PC-3 (cell line): ENCODE measurements around the gene COL15A1. TPM values are rescaled to one million over a fixed set of nuclear protein-coding genes. Genes with fewer than 3 reads are reported as not detected.

ENCODE experiments used
- ATAC-seq: fragments of 200-7000 bp; cut with Tn5 transposase; 2 replicates; pipeline ENCODE4 v1.9.1; 2020; ENCODE audit warnings: mild to moderate bottlenecking, moderate library complexity
- BruUV-seq: library from RNA; stranded (reverse); fragments of 400-500 nt; replicated peaks from 2 replicates; lab custom pipeline; 2021; lab: Mats Ljungman, UMichigan
- CTCF ChIA-PET: fragments of 300-600 bp; sonication (Branson Sonifier 250); formaldehyde crosslinking; loops from one replicate; lab custom pipeline; 2022; ENCODE audit warnings: antibody characterized with exemption; lab: Charles Lee
- POLR2A ChIA-PET: fragments of 300-600 bp; sonication (Branson Sonifier 250); formaldehyde crosslinking; loops from one replicate; lab custom pipeline; 2022; ENCODE audit warnings: antibody characterized with exemption; ENCODE audit not compliant: unreplicated experiment; lab: Charles Lee
- DNase-seq: peaks from one replicate; pipeline ENCODE4 v3.0.0-alpha.2; 2015
- H2AFZ ChIP-seq: fragments of 300-600 bp; sonication (generic); 2 replicates; pipeline ENCODE4 v1.6.0; 2016; ENCODE audit warnings: antibody characterized with exemption, low read length
- H3F3A ChIP-seq: fragments of 300-600 bp; sonication (generic); one replicate; pipeline ENCODE4 v1.6.0; 2017; ENCODE audit warnings: antibody characterized with exemption, low read length, control low read depth, mild to moderate bottlenecking; ENCODE audit not compliant: unreplicated experiment
- H3K27ac ChIP-seq: fragments of 300-600 bp; sonication (generic); 2 replicates; pipeline ENCODE4 v1.5.1; 2016; ENCODE audit warnings: mild to moderate bottlenecking, low read length
- H3K27me3 ChIP-seq: fragments of 300-600 bp; sonication (generic); 2 replicates; pipeline ENCODE4 v1.6.1; 2016; ENCODE audit warnings: low read length, mixed read lengths
- H3K36me3 ChIP-seq: fragments of 300-600 bp; sonication (generic); 2 replicates; pipeline ENCODE4 v1.6.1; 2016; ENCODE audit warnings: low read depth, mixed run types, low read length, mixed read lengths
- H3K4me1 ChIP-seq: fragments of 300-600 bp; sonication (generic); 2 replicates; pipeline ENCODE4 v1.5.1; 2016; ENCODE audit warnings: low read length; ENCODE audit not compliant: insufficient read depth
- H3K4me2 ChIP-seq: fragments of 300-600 bp; sonication (generic); 2 replicates; pipeline ENCODE4 v1.6.0; 2016; ENCODE audit warnings: low read length
- H3K4me3 ChIP-seq: fragments of 300-600 bp; sonication (generic); 2 replicates; pipeline ENCODE4 v1.5.1; 2016; ENCODE audit warnings: mild to moderate bottlenecking, low read length, mixed read lengths
- H3K79me2 ChIP-seq: fragments of 300-600 bp; sonication (generic); 2 replicates; pipeline ENCODE4 v1.6.1; 2017; ENCODE audit warnings: low read length, mixed read lengths
- H3K9ac ChIP-seq: fragments of 300-600 bp; sonication (generic); 2 replicates; pipeline ENCODE4 v1.6.0; 2016; ENCODE audit warnings: mild to moderate bottlenecking, low read length
- H3K9me2 ChIP-seq: fragments of 300-600 bp; sonication (generic); replicated peaks from 2 replicates; pipeline ENCODE4 v1.6.1; 2016; ENCODE audit warnings: mixed run types, low read length, mixed read lengths
- H3K9me3 ChIP-seq: fragments of 300-600 bp; sonication (generic); 2 replicates; pipeline ENCODE4 v1.6.1; 2016; ENCODE audit warnings: low read length, mixed read lengths
- H4K20me1 ChIP-seq: fragments of 300-600 bp; sonication (generic); 2 replicates; pipeline ENCODE4 v1.6.1; 2016; ENCODE audit warnings: low read length, mixed read lengths
- CTCF ChIP-seq: fragments of 300-600 bp; sonication (generic); conservative IDR thresholded peaks from 2 replicates; pipeline ENCODE4 v1.5.1; 2017; ENCODE audit warnings: antibody characterized with exemption, low read depth, mild to moderate bottlenecking, low read length
- EZH2 ChIP-seq: fragments of 300-600 bp; sonication (generic); IDR thresholded peaks from one replicate; pipeline ENCODE4 v1.6.1; 2017; ENCODE audit warnings: antibody characterized with exemption, mild to moderate bottlenecking, low read length; ENCODE audit not compliant: unreplicated experiment
- EZH2phosphoT487 ChIP-seq: fragments of 300-600 bp; sonication (generic); IDR thresholded peaks from 2 replicates; pipeline ENCODE4 v1.6.1; 2018; ENCODE audit warnings: mild to moderate bottlenecking, antibody characterized with exemption, low read length, borderline replicate concordance
- intact Hi-C: fragments of 100-400 bp; cut with micrococcal nuclease; formaldehyde crosslinking; loops from 2 replicates; pipeline ENCODE4 v1.9.0; 2023
- total RNA-seq: library from RNA; depleted of rRNA; stranded (reverse); fragments of >200 nt; gene quantifications from 2 replicates; pipeline ENCODE4 v1.2.3, GENCODE V29; 2014

Gene COL15A1
- total RNA-seq, 1 experiment from 2014 or later, result 0.04 TPM

- ChIA-PET POLR2A (no interaction called here), CTCF (no interaction called here)
- TF ChIP-seq EZH2phosphoT487 (no peak), EZH2 (no peak), CTCF (no peak)
- Histone ChIP-seq H3K36me3 (no peaks in the 10 kb centered on the region), H3K9me3 (no peaks in the 10 kb centered on the region), H3K9ac (no peak overlapping the region), H4K20me1 (no peaks in the 10 kb centered on the region), H3K79me2 (no peaks in the 10 kb centered on the region), H3K27me3 (no peaks in the 10 kb centered on the region), H3K4me3 (no peak overlapping the region), H3F3A (no peaks in the 10 kb centered on the region), H3K4me2 (no peak overlapping the region), H2AFZ (no peak overlapping the region), H3K9me2 (no peaks in the 10 kb centered on the region), H3K4me1 (0 out of 2 replicates have a peak, but pooled peaks cover 3% of the 10 kb centered on the region), H3K27ac (no peak overlapping the region)
- no TSS peak for BruUV-seq
- ATAC-seq, result no peak
- no peak for DNase-seq
- intact Hi-C loops, result no loop called here
These were observed 30.4 kb downstream of the COL15A1 start for GRCh38 chr9:98974106-98974505.

- ATAC-seq (no peak; the same call in 1 of the 2 replicates), DNase-seq (no peak)
- Histone ChIP-seq H3K27ac (no peak overlapping the region), H3K4me3 (no peak overlapping the region), H3K4me1 (0 out of 2 replicates have a peak, but pooled peaks cover 3% of the 10 kb centered on the region), H3K9ac (no peak overlapping the region), H3K27me3 (no peaks in the 10 kb centered on the region), H3K36me3 (no peaks in the 10 kb centered on the region), H3F3A (no peaks in the 10 kb centered on the region), H3K4me2 (peak overlapping the region; percentile 83), H3K79me2 (no peaks in the 10 kb centered on the region), H2AFZ (peak overlapping the region; percentile 67; the same call in 1 of the 2 replicates), H4K20me1 (no peaks in the 10 kb centered on the region), H3K9me2 (no peaks in the 10 kb centered on the region), H3K9me3 (no peaks in the 10 kb centered on the region)
- no peak for TF ChIP-seq CTCF
- no peak for TF ChIP-seq EZH2phosphoT487
- no peak for TF ChIP-seq EZH2
- CTCF ChIA-PET, result no interaction called here
- POLR2A ChIA-PET, result no interaction called here
- intact Hi-C loops, result no loop called here
- BruUV-seq, result no TSS peak
These were observed 30.8 kb downstream of the COL15A1 start for GRCh38 chr9:98974554-98974953.

- Histone ChIP-seq H3K79me2 (no peaks in the 10 kb centered on the region), H3K4me3 (peak overlapping the region; percentile 50; the same call in 1 of the 2 replicates), H3K27me3 (no peaks in the 10 kb centered on the region), H3K4me2 (peak overlapping the region; percentile 83), H3K9me3 (no peaks in the 10 kb centered on the region), H3K27ac (no peak overlapping the region), H3F3A (no peaks in the 10 kb centered on the region), H3K9ac (no peak overlapping the region), H3K36me3 (no peaks in the 10 kb centered on the region), H3K4me1 (0 out of 2 replicates have a peak, but pooled peaks cover 3% of the 10 kb centered on the region), H4K20me1 (no peaks in the 10 kb centered on the region), H3K9me2 (no peaks in the 10 kb centered on the region), H2AFZ (peak overlapping the region; percentile 81)
- intact Hi-C loops, result loop anchor here (1.0 kb wide), 2 partner anchors 113 to 165 kb away; no protein-coding TSS in a partner anchor
- peak; percentile 84 for DNase-seq
- POLR2A ChIA-PET, result interaction anchor here (0.6 kb wide), 2 partner anchors 130 to 162 kb away, joined by 3 to 5 read pairs; no protein-coding TSS in a partner anchor
- peak; percentile 94 for ATAC-seq
- no TSS peak for BruUV-seq
- TF ChIP-seq EZH2, result no peak
- TF ChIP-seq CTCF, result peak; percentile 84
- no peak for TF ChIP-seq EZH2phosphoT487
- CTCF ChIA-PET, result interaction anchor here (0.5 to 1.1 kb wide), 5 partner anchors 50 to 169 kb away, joined by 3 to 4 read pairs (median 4); no protein-coding TSS in a partner anchor
These were observed 31.4 kb downstream of the COL15A1 start for GRCh38 chr9:98974994-98975712.
